Heart left ventricle (tissue), 16 donors: ENCODE measurements around the gene RANBP3. TPM values are rescaled to one million over a fixed set of nuclear protein-coding genes. Genes with fewer than 3 reads are reported as not detected.

Source experiments
- ATAC-seq, 4 donors: fragments of 200-7000 bp; cut with Tn5 transposase; one replicate each; pipeline ENCODE4 v1.9.1; 2020 to 2022; ENCODE audit warnings: moderate library complexity in 4 of 4, mild to moderate bottlenecking in 3 of 4, moderate number of reproducible peaks in 1 of 4
- DNase-seq, 5 donors: peaks; one replicate each; pipeline ENCODE4 v3.0.0-alpha.2; 2020
- H3K27ac ChIP-seq, 12 donors: fragments of 200-600 bp; sonication (generic) in 4 of 12; one replicate each; pipeline versions ENCODE4 v1.5.0 to v1.8.0; 2016 to 2022; ENCODE audit warnings: mild to moderate bottlenecking in 2 of 12
- H3K27me3 ChIP-seq, 9 donors: fragments of 200-600 bp; sonication (generic) in 2 of 9; one replicate each; pipeline versions ENCODE4 v1.5.1 to v1.8.0; 2016 to 2022; ENCODE audit warnings: mild to moderate bottlenecking in 3 of 9
- H3K36me3 ChIP-seq, 9 donors: fragments of 200-600 bp; sonication (generic) in 2 of 9; one replicate each; pipeline versions ENCODE4 v1.5.0 to v1.8.0; 2018 to 2022; ENCODE audit warnings: mild to moderate bottlenecking in 2 of 9
- H3K4me1 ChIP-seq, 12 donors: fragments of 200-600 bp; sonication (generic) in 4 of 12; one replicate each; pipeline versions ENCODE4 v1.5.0 to v1.8.0; 2016 to 2022; ENCODE audit warnings: mild to moderate bottlenecking in 3 of 12
- H3K4me3 ChIP-seq, 12 donors: fragments of 200-600 bp; sonication (generic) in 4 of 12; one replicate each; pipeline versions ENCODE4 v1.5.0 to v1.8.0; 2017 to 2022; ENCODE audit warnings: mild to moderate bottlenecking in 9 of 12, moderate library complexity in 4 of 12
- H3K9me3 ChIP-seq, 12 donors: fragments of 200-600 bp; sonication (generic) in 4 of 12; one replicate each; pipeline versions ENCODE4 v1.5.0 to v1.8.0; 2016 to 2022; ENCODE audit warnings: mild to moderate bottlenecking in 1 of 12
- POLR2A ChIP-seq, 2 donors: fragments of 450-650 bp; IDR thresholded peaks; one replicate each; pipeline ENCODE4 v1.6.1; 2017; ENCODE audit warnings: antibody characterized with exemption in 2 of 2, mild to moderate bottlenecking in 2 of 2, moderate library complexity in 2 of 2
- WGBS, 4 donors: extraction: QIAGEN DNeasy Blood & Tissue Kit in 2 of 4; methylation state at CpG; one replicate each; pipeline versions ENCODE4 v1.1.5 to v1.1.7; 2013 to 2018; 5-methylcytosine and 5-hydroxymethylcytosine counted together
- intact Hi-C, 10 donors: fragments of 100-400 bp; cut with DNase I; formaldehyde crosslinking; loops; one replicate each; pipeline versions ENCODE4 v1.11.1 to v1.14.2; 2022
- polyA plus RNA-seq, 2 donors: library from polyadenylated mRNA; stranded (reverse); fragments of 200-250 nt; gene quantifications; one replicate each; pipeline ENCODE4 v1.2.3, GENCODE V29; 2013
- total RNA-seq, 9 donors: library from RNA; depleted of rRNA in 2 of 9; stranded (reverse); fragments of >200 nt in 2 of 9; fragmentation: NEBNext Ultra II Directional in 3 of 9; extraction: Animal tissue kit (Norgen Biotek cat#: 25700) in 3 of 9; gene quantifications; one replicate each; pipeline versions ENCODE4 v1.1.0 to v1.2.4, GENCODE V29; 2016 to 2023
- TF ChIP-seq, protein P1 (sequence below), 12 donors: fragments of 200-600 bp; sonication (generic) in 4 of 12; IDR thresholded peaks; one replicate each; pipeline versions ENCODE4 v1.5.0 to v1.8.0; 2018 to 2022; ENCODE audit warnings: antibody characterized with exemption in 12 of 12, mild to moderate bottlenecking in 5 of 12
- donor health status: ischemic (EF 13 %, LVEDD 7.1; RV severe dilation, severe dysfunction).
- donor health status: healthy with polysubstance abuse.
- donor health status: DM: no; HTN: yes; CAD: no.
- donor health status: DM: no; HTN: no; CAD: no.
- donor health status: ischemic (EF 25% LVEDD 6.9; RV normal size, moderate dysfunction).
- donor health status: ischemic (EF 25% LVEDD 5.7; RV mildly dilated, moderate dysfunction).
- donor health status: healthy.
- donor health status: DM: yes; HTN: yes; CAD: no.
- donor health status: ischemic (EF 35%, LVEDD 5.7; RV mildly dilated, moderate dysfunction).
- donor health status: nonischemic (EF 11% LVEDD 7.7; RV severe dilation, severe dysfunction).
- donor health status: DM: yes; HTN: yes; CAD: no.
- donor health status: PGD.
- donor health status: ischemic (EF 29% LVEDD 5.4; RV normal size, mild dysfunction).
- donor health status: nonischemic (EF 23%, LVEDD 6.1; RV moderate dilation, normal function).

The RANBP3 gene
- total and polyA plus RNA-seq, 11 donors, result 29.4 to 80.7 (median 58.0) TPM

DNA sequence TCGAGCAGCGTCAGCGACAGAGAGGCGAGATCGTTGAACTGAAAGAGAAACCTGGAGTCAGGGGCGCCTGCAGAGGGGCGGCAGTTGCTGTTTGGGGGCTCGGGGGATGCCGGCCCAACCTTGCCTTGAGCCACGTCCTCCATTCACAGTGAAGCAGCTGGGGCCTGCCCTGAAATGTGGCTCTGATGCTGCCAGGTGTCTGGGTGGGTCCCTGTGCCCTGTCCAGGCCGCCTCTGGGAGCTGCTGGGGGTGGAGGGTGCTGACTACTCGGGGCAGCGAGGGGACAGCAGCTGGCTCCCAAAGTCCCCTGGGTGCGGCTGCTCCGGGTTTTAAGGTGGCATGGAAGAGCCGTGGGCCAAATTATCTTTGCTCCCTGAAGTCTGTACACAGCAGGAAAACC, 17.7 kb upstream of the RANBP3 start:
- whole genome bisulfite sequencing, 4 donors, result 96 to 98% (median 96%) methylated on average over 10 to 16 of the region's 16 CpGs

DNA sequence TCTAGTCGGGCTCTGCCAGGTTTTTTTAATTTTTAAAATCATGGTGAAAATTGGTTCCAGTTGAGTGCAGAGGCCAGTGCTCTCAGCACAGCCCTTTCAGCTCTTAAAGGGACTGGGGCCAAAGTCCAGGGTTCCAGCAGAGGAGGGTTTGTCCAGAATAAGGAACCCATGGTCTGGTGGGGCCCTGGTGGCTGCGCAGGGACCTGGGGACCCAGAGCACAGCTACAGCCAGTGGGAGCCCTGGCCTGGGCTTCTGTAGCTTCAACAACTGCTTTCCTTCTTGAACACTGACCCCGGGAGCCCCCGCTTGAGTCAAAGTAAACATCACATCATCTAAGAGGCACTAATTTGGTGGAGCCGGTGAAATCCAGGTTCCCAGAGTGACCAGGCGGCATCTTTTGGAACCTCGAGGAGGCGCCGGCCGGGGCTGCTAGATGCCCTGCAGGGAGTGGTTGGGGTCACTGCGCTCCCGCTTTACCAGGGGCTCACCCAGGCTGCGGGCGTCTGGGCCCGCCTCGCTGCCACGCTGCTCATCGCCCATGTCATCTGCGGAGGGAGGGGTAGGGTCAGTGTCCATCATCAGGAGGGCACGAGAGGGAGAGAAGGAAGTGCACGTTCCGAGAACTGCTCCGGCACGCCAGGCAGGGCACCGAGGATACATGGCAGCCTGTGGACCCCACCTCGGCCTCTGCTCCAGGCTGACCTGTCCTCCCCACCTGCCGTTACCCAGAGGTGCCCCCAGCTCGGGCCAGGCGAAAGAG, 16.6 kb upstream of the RANBP3 start:
- no peaks in the 10 kb centered on the region for H3K27me3 ChIP-seq
- 92 to 95% (median 94%) methylated on average over 17 to 29 of the region's 29 CpGs for WGBS, 4 donors
- peak overlapping the region in 3 of 12 donors; percentile 17 to 30 (median 26) for H3K4me3 ChIP-seq
- H3K27ac ChIP-seq, result peak overlapping the region in 3 of 12 donors; percentile 2 to 12 (median 7)
- no peak for ATAC-seq
- H3K4me1 ChIP-seq, result peaks cover 0 to 20% (median 12%) of the 10 kb centered on the region in 12 donors
- intact Hi-C loops, result no loop called here
- TF ChIP-seq POLR2A (IDR thresholded peaks at IDR 0.05), result no peak
- TF ChIP-seq, protein P1, sequence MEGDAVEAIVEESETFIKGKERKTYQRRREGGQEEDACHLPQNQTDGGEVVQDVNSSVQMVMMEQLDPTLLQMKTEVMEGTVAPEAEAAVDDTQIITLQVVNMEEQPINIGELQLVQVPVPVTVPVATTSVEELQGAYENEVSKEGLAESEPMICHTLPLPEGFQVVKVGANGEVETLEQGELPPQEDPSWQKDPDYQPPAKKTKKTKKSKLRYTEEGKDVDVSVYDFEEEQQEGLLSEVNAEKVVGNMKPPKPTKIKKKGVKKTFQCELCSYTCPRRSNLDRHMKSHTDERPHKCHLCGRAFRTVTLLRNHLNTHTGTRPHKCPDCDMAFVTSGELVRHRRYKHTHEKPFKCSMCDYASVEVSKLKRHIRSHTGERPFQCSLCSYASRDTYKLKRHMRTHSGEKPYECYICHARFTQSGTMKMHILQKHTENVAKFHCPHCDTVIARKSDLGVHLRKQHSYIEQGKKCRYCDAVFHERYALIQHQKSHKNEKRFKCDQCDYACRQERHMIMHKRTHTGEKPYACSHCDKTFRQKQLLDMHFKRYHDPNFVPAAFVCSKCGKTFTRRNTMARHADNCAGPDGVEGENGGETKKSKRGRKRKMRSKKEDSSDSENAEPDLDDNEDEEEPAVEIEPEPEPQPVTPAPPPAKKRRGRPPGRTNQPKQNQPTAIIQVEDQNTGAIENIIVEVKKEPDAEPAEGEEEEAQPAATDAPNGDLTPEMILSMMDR (IDR thresholded peaks at IDR 0.05), result no peak
- H3K36me3 ChIP-seq, result peaks cover 0 to 25% (median 6%) of the 10 kb centered on the region in 9 donors
- peak in 1 of 5 donors; percentile 11 for DNase-seq
- H3K9me3 ChIP-seq, result no peaks in the 10 kb centered on the region

More for the DNA sequence above, 17.7 kb upstream of the RANBP3 start:
- Histone ChIP-seq H3K27ac (no peak overlapping the region), H3K4me1 (peaks cover 0 to 20% (median 12%) of the 10 kb centered on the region in 12 donors), H3K4me3 (no peak overlapping the region), H3K27me3 (no peaks in the 10 kb centered on the region), H3K36me3 (peaks cover 0 to 34% (median 12%) of the 10 kb centered on the region in 9 donors), H3K9me3 (peaks cover 0 to 3% (median 0%) of the 10 kb centered on the region in 12 donors)
- ATAC-seq (no peak), DNase-seq (peak in 1 of 5 donors; percentile 19)
- intact Hi-C loops, result no loop called here
- TF ChIP-seq, protein P1 (IDR thresholded peaks at IDR 0.05), result no peak
- no peak for TF ChIP-seq POLR2A (IDR thresholded peaks at IDR 0.05)

DNA sequence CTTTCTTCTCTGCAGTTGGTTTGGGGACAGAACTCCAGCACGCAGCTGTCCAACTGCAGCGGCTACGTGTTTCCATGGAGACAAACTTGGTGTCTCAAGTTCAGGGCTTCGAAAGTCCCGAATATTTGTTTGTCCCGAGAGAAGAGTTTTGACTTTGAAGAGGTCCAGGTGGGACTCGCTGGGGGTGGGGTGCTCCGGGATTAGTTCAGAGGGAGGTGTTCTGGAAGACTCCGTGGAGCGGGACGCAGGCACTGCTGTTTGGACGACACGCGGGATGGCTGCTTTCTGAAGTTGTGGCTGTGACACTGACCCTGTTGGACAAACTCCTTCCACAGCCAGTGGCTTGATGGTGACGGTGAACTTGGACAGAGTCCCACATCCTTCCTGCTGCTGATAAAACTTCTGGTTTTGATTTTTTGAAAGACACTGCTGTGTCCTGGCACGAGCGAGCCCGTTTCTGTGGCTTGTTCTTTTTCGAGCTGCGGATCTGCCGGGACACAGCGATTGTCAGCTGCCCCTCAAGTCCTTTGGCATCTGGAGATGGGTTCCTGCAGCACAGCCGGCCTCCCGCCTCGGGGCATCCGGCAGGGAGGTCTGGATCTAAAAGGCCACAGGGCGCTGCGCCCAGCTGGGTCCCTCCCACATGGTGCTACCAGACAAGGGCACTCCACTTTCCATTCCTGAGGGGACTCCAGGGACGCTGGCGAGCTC, 15.9 kb upstream of the RANBP3 start:
- H3K27me3 ChIP-seq, result no peaks in the 10 kb centered on the region
- peaks cover 0 to 20% (median 12%) of the 10 kb centered on the region in 12 donors for H3K4me1 ChIP-seq
- no peak for TF ChIP-seq POLR2A (IDR thresholded peaks at IDR 0.05)
- TF ChIP-seq, protein P1 (IDR thresholded peaks at IDR 0.05), result no peak
- DNase-seq (peak in 4 of 5 donors; percentile 41 to 80 (median 56)), ATAC-seq (peak in 3 of 4 donors; percentile 26 to 60 (median 49))
- intact Hi-C loops, result no loop called here
- 33 to 45% (median 38%) methylated on average over 30 of the region's 30 CpGs for WGBS, 4 donors
- peak overlapping the region in 8 of 12 donors; percentile 15 to 38 (median 25) for H3K4me3 ChIP-seq
- H3K9me3 ChIP-seq, result no peaks in the 10 kb centered on the region
- peaks cover 0 to 22% (median 6%) of the 10 kb centered on the region in 9 donors for H3K36me3 ChIP-seq
- peak overlapping the region in 5 of 12 donors; percentile 2 to 15 (median 10) for H3K27ac ChIP-seq

DNA sequence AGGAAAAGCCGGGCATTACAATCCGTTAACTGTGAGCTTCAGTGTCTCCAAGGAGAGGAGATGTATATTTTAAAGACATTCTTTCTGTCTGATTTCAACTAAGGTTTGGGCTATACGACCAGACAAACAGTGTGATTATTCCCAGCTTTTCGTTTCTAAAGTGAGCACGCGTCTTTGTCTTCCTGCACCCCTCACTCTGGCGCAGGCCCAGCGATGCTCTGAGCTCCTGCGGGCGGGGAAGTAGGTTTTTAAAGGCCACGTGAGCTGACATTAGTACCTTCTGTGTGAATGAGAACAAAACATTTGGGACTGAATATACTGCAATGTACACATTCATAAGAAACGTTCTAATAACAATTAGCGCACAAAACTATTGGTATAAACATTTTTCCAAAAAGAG, 15.3 kb upstream of the RANBP3 start:
- no peaks in the 10 kb centered on the region for H3K27me3 ChIP-seq
- 56 to 76% (median 63%) methylated on average over 13 of the region's 13 CpGs for WGBS, 4 donors
- H3K27ac ChIP-seq, result peak overlapping the region in 2 of 12 donors; percentile 7 to 66
- TF ChIP-seq, protein P1 (IDR thresholded peaks at IDR 0.05), result no peak
- no peak for TF ChIP-seq POLR2A (IDR thresholded peaks at IDR 0.05)
- intact Hi-C loops, result no loop called here
- H3K4me3 ChIP-seq, result peak overlapping the region in 1 of 12 donors; percentile 38
- H3K9me3 ChIP-seq, result no peaks in the 10 kb centered on the region
- peaks cover 0 to 22% (median 6%) of the 10 kb centered on the region in 9 donors for H3K36me3 ChIP-seq
- H3K4me1 ChIP-seq, result peaks cover 0 to 20% (median 12%) of the 10 kb centered on the region in 12 donors
- ATAC-seq, result no peak
- no peak for DNase-seq
